GM21515 (cell line): Measurements from ENCODE around the gene HMG20A.

Experiments used
- ATAC-seq: cut with Tn5 transposase; IDR thresholded peaks from one replicate; pipeline ENCODE4 v1.9.1; 2021; ENCODE audit not compliant: unreplicated experiment

HMG20A gene

GRCh38 chr15:77514641-77515402 lies 94.1 kb downstream of the HMG20A start:
- ATAC-seq: no peak

GRCh38 chr15:77515613-77516012 lies 94.9 kb downstream of the HMG20A start:
- ATAC-seq: no peak

GRCh38 chr15:77516076-77516475 lies 95.4 kb downstream of the HMG20A start:
- no peak for ATAC-seq

- ATAC-seq: no peak
These were observed 96.1 kb downstream of the HMG20A start for GRCh38 chr15:77516786-77517185.

GRCh38 chr15:77517579-77517978 lies 96.9 kb downstream of the HMG20A start:
- ATAC-seq: no peak

GRCh38 chr15:77518458-77518857 lies 97.8 kb downstream of the HMG20A start:
- ATAC-seq: no peak

- ATAC-seq: no peak
These were observed 98.9 kb downstream of the HMG20A start for GRCh38 chr15:77519540-77519939.

- ATAC-seq: no peak
These were observed 100.5 kb downstream of the HMG20A start for GRCh38 chr15:77521206-77521605.

- no peak for ATAC-seq
These were observed 104.7 kb downstream of the HMG20A start for GRCh38 chr15:77525400-77525811.

GRCh38 chr15:77525907-77526594 lies 105.4 kb downstream of the HMG20A start:
- no peak for ATAC-seq

GRCh38 chr15:77526595-77527163 lies 106.0 kb downstream of the HMG20A start:
- ATAC-seq: no peak

- no peak for ATAC-seq
These were observed 106.6 kb downstream of the HMG20A start for GRCh38 chr15:77527164-77527778.

- ATAC-seq: no peak
These were observed 107.1 kb downstream of the HMG20A start for GRCh38 chr15:77527831-77528231.

GRCh38 chr15:77528290-77528967 lies 107.7 kb downstream of the HMG20A start:
- ATAC-seq: no peak

- ATAC-seq: no peak
These were observed 108.3 kb downstream of the HMG20A start for GRCh38 chr15:77528968-77529319.

GRCh38 chr15:77529394-77530159 lies 108.9 kb downstream of the HMG20A start:
- ATAC-seq: no peak

GRCh38 chr15:77530576-77530975 lies 109.9 kb downstream of the HMG20A start:
- no peak for ATAC-seq

- no peak for ATAC-seq
These were observed 110.7 kb downstream of the HMG20A start for GRCh38 chr15:77531191-77532000.

- no peak for ATAC-seq
These were observed 111.5 kb downstream of the HMG20A start for GRCh38 chr15:77532067-77532710.
